Spleen (tissue), 7 donors: Measurements from ENCODE around the gene CD8B2.

ENCODE experiments used
- CTCF ChIP-seq, 11 experiments: fragments of 200-600 bp in 7 of 11; fragments of 450-650 bp in 4 of 11; sonication (generic) in 4 of 11; IDR thresholded peaks in 8 of 11; conservative IDR thresholded peaks in 3 of 11; 1 replicate in 7 of 11; 2 replicates in 4 of 11; pipeline versions ENCODE4 v1.4.0 to v1.8.0; 2016 to 2021; ENCODE audit warnings: antibody characterized with exemption in 11 of 11, inconsistent platforms in 4 of 11, mild to moderate bottlenecking in 1 of 11
- POLR2AphosphoS5 ChIP-seq, 3 donors: sonication (generic); formaldehyde crosslinking; IDR thresholded peaks; one replicate each; pipeline ENCODE4 v1.5.1; 2017; ENCODE audit warnings: antibody characterized with exemption in 3 of 3
- donor health status: DM: no; HTN: no; CAD: no; lungs with moderate emphysema.
- donor health status: DM: no; HTN: no; CAD: no.
- donor health status: DM: no; HTN: no; CAD: no.

DNA sequence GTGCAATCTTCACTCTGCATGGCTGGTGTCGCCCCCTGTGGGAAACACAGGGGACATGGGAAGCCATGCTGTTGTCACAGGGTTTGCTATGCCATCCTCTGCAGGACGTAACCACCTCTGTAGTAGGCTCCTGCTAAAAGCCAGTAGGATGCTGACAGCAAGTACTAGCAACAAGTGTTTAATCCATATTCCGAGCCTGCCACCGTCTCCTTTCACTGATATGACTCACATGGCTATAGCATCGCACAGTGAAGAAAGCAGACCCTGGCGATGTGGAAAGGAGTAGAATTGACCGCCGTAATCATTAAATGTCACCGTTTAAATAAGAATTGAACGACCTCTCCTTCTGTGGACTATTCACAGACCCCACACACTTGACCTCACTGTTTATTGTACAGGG, 57.8 kb downstream of the CD8B2 start:
- no peak for TF ChIP-seq CTCF (IDR thresholded peaks at IDR 0.05 in 8 of 11, conservative IDR thresholded peaks at IDR 0.05 in 3 of 11)
- TF ChIP-seq POLR2AphosphoS5 (IDR thresholded peaks at IDR 0.05), result no peak
